Measurements from ENCODE around the gene GPR146.
"Not testable (repeated sequence)": the region's sequence is repeated elsewhere in the genome, so short reads cannot be mapped to it uniquely, and the experiment has no call there.

The GPR146 gene

DNA sequence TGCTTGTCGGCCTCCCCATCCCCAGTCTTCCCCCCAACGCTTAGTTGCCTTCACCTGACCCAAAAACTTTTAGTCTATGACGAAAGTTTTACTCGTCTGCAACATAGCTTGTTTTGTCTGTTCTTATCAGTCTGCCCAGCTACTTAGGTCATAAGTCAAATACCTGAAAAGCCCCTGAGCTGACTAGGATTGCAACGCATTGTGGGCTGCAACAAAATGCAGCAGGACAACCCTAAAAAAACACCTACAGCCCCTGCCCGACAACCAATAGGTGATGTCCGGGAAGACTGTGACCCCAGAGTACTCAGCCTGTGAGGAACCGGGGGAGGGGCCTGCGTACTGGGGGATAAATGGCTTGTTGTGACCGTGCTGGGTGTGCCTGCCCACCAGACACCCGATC is 24.3 kb downstream of the GPR146 start:
- Histone ChIP-seq H3K27me3 (ENCODE audit: control insufficient read depth, insufficient read depth, low read length) (no peaks in the 10 kb centered on the region), H2AFZ (no peak overlapping the region), H3K9ac (no peak overlapping the region), H3K9me3 (ENCODE audit: control insufficient read depth, low read length) (no peaks in the 10 kb centered on the region), H3K4me2 (ENCODE audit: low read length) (no peak overlapping the region), H3K79me2 (peaks cover 18% of the 10 kb centered on the region), H3K36me3 (ENCODE audit: control insufficient read depth, insufficient read depth, low read length) (no peaks in the 10 kb centered on the region), H3K4me3 (ENCODE audit: low read depth, low read length) (no peak overlapping the region), H3K4me1 (peaks cover 5% of the 10 kb centered on the region), H3K27ac (no peak overlapping the region)
- TF ChIP-seq, protein P1, sequence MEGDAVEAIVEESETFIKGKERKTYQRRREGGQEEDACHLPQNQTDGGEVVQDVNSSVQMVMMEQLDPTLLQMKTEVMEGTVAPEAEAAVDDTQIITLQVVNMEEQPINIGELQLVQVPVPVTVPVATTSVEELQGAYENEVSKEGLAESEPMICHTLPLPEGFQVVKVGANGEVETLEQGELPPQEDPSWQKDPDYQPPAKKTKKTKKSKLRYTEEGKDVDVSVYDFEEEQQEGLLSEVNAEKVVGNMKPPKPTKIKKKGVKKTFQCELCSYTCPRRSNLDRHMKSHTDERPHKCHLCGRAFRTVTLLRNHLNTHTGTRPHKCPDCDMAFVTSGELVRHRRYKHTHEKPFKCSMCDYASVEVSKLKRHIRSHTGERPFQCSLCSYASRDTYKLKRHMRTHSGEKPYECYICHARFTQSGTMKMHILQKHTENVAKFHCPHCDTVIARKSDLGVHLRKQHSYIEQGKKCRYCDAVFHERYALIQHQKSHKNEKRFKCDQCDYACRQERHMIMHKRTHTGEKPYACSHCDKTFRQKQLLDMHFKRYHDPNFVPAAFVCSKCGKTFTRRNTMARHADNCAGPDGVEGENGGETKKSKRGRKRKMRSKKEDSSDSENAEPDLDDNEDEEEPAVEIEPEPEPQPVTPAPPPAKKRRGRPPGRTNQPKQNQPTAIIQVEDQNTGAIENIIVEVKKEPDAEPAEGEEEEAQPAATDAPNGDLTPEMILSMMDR (IDR thresholded peaks at IDR 0.05) = no peak

DNA sequence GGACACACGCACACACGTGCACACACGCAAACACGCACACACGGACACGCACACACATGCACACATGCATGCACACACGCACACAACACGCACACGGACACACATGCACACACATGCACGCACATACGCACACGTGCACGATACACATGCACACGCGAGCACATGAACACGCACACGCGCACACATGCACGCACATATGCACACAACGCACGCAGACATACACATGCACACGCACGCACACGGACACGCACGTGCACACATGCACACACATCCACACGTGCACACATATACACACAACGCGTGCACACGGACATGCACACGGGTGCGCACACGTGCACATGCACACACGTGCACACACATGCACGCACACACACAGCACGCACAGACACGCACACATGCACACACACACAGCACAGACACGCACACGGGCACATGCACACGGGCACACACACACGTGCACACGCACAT is 26.2 kb downstream of the GPR146 start:
- Histone ChIP-seq H3K27me3 (ENCODE audit: control insufficient read depth, insufficient read depth, low read length) (no peaks in the 10 kb centered on the region), H2AFZ (no peak overlapping the region), H3K36me3 (ENCODE audit: control insufficient read depth, insufficient read depth, low read length) (no peaks in the 10 kb centered on the region), H3K4me3 (ENCODE audit: low read depth, low read length) (no peak overlapping the region), H3K9ac (no peak overlapping the region), H3K27ac (no peak overlapping the region), H3K9me3 (ENCODE audit: control insufficient read depth, low read length) (no peaks in the 10 kb centered on the region), H3K79me2 (peaks cover 3% of the 10 kb centered on the region), H3K4me1 (no peaks in the 10 kb centered on the region), H3K4me2 (ENCODE audit: low read length) (no peak overlapping the region)
- TF ChIP-seq, protein P1 (IDR thresholded peaks at IDR 0.05) = no peak

DNA sequence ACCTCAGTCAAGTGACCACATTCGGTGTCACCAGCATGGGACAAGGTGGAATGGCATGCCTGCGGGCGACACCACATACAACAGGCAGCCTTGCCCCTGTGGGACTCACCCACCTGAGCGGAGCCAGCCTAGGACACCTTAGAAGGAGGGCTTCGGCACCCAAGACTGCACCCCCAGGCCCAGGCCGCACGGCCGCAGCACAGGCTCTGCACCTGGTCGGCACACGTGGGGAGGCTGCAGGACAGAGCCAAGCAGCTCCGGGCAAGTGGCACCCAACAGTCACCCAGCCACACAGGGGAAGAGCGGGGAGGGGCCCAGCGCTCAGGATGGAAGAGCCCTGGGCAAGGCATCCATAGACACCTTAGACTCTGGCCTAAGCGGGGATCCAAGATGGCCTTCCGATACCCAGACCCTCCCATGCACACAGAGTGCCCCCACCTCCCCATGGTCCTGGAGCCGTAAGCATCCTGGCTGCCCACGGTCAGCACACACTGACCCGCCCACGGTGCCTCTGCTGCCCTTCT is 27.4 kb downstream of the GPR146 start:
- no peaks in the 10 kb centered on the region for H3K27me3 ChIP-seq (ENCODE audit: control insufficient read depth, insufficient read depth, low read length)
- TF ChIP-seq, protein P1 (IDR thresholded peaks at IDR 0.05) = no peak
- no peak overlapping the region for H3K4me3 ChIP-seq (ENCODE audit: low read depth, low read length)
- no peak overlapping the region for H3K9ac ChIP-seq
- H3K9me3 ChIP-seq (ENCODE audit: control insufficient read depth, low read length) = no peaks in the 10 kb centered on the region
- no peak overlapping the region for H3K4me2 ChIP-seq (ENCODE audit: low read length)
- H2AFZ ChIP-seq = no peak overlapping the region
- no peaks in the 10 kb centered on the region for H3K36me3 ChIP-seq (ENCODE audit: control insufficient read depth, insufficient read depth, low read length)
- H3K27ac ChIP-seq = no peak overlapping the region
- H3K79me2 ChIP-seq = peaks cover 5% of the 10 kb centered on the region
- no peaks in the 10 kb centered on the region for H3K4me1 ChIP-seq

DNA sequence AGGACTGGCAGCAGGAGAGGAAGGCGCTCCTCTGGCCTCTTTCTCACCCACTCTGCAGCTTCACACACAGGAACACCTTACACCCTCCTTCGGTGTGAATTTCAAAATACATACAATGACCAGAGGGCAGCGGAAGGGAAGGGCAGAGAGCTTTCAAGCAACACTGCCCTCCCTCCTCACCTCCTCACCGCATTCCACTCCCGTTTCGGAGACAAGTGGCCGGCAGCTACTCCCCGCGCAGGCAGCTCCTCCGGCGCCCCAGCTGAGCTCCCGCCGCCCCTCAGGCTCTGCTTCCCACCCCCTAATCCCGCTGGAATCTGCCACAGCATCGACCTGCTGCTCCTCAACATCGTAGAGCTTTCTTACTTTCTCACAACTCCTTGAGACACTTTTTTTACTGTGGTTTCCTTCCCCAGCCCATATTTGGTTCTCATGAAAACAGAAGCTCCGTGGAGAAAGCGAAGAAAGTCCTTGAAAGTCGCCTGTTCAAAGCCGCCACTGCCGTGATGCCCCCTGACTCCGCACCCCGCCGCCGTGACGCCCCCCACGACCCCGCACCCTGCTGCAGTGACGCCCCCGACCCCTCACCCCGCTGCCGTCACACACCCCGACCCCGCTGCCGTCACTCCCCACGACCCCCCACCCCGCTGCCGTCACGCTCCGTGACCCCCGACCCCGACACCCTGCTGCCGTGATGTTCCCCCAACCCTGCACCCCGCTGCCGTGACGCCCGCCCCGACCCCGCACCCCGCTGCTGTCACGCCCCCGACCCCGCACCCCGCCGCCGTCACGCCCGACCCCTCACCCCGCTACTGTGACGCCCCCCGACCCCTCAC is 29.0 kb downstream of the GPR146 start:
- no peak overlapping the region for H3K4me2 ChIP-seq (ENCODE audit: low read length)
- H3K36me3 ChIP-seq (ENCODE audit: control insufficient read depth, insufficient read depth, low read length) = no peaks in the 10 kb centered on the region
- H3K4me3 ChIP-seq (ENCODE audit: low read depth, low read length) = no peak overlapping the region
- no peaks in the 10 kb centered on the region for H3K9me3 ChIP-seq (ENCODE audit: control insufficient read depth, low read length)
- no peaks in the 10 kb centered on the region for H3K4me1 ChIP-seq
- H3K27ac ChIP-seq = no peak overlapping the region
- TF ChIP-seq, protein P1 (IDR thresholded peaks at IDR 0.05) = no peak
- H2AFZ ChIP-seq = no peak overlapping the region
- no peak overlapping the region for H3K9ac ChIP-seq
- H3K27me3 ChIP-seq (ENCODE audit: control insufficient read depth, insufficient read depth, low read length) = no peaks in the 10 kb centered on the region
- H3K79me2 ChIP-seq = peaks cover 8% of the 10 kb centered on the region

DNA sequence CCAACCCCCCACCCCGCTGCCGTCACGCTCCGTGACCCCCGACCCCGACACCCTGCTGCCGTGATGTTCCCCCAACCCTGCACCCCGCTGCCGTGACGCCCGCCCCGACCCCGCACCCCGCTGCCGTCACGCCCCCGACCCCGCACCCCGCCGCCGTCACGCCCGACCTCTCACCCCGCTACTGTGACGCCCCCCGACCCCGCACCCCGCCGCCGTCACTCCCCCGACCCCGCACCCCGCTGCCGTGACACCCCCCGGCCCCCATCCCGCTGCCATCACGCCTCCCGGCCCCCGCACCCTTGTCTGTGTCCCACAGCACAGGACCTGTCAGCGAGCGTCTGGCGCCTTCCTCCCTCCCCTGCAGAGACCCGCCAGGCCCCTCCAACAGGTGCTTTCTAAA is 29.7 kb downstream of the GPR146 start:
- not testable (repeated sequence) for H2AFZ ChIP-seq; H3K4me1 ChIP-seq; H3K27ac ChIP-seq; H3K4me2 ChIP-seq (ENCODE audit: low read length); H3K4me3 ChIP-seq (ENCODE audit: low read depth, low read length); H3K9ac ChIP-seq; H3K9me3 ChIP-seq (ENCODE audit: control insufficient read depth, low read length); H3K36me3 ChIP-seq (ENCODE audit: control insufficient read depth, insufficient read depth, low read length); H3K27me3 ChIP-seq (ENCODE audit: control insufficient read depth, insufficient read depth, low read length)
- H3K79me2 ChIP-seq = peaks cover 15% of the 10 kb centered on the region

Data from parathyroid adenoma (tissue), 2 donors.